AG09319 (cell line): Measurements from ENCODE around the gene ZMIZ1.

Source experiments
- DNase-seq: peaks from one replicate; pipeline ENCODE4 v3.0.0-alpha.2; 2010; ENCODE audit warnings: low read depth; ENCODE audit errors: extremely low read depth
- CTCF ChIP-seq: IDR thresholded peaks from 2 replicates; pipeline ENCODE4 v1.5.1; 2011; ENCODE audit warnings: low read depth, mild to moderate bottlenecking, inconsistent platforms, low read length, moderate library complexity

The ZMIZ1 gene

GRCh38 chr10:79304479-79305087 lies 235.8 kb downstream of the ZMIZ1 start:
- no peak for DNase-seq
- no peak for TF ChIP-seq CTCF

GRCh38 chr10:79305515-79305914 lies 236.7 kb downstream of the ZMIZ1 start:
- no peak for DNase-seq
- no peak for TF ChIP-seq CTCF

GRCh38 chr10:79305988-79306387 lies 237.2 kb downstream of the ZMIZ1 start:
- DNase-seq: no peak
- no peak for TF ChIP-seq CTCF

- TF ChIP-seq CTCF: no peak
- DNase-seq: no peak
These were observed 238.0 kb downstream of the ZMIZ1 start for GRCh38 chr10:79306644-79307220.

DNA sequence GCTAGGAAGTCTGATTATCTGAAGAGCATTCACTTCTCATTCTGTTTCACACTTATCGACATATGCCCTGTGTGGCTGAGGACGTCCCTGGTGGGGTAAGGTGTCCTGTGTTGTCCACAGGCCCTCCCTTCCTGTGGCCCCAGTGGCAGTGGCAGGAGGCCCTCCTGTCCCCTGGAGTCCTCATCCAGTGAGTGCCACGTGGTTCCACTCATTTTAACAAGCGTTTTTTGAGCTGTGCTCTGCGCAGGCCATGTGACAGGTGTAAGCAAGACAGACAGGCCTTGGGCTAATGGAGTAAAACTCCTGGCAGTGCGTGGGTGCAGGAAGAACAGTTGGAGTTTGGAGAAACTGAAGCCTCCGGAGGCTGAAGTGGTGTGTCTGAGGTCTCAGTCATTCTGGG lies 239.2 kb downstream of the ZMIZ1 start:
- no peak for TF ChIP-seq CTCF
- DNase-seq: no peak

- no peak for DNase-seq
- TF ChIP-seq CTCF: no peak
These were observed 240.4 kb downstream of the ZMIZ1 start for GRCh38 chr10:79308969-79309665.

DNA sequence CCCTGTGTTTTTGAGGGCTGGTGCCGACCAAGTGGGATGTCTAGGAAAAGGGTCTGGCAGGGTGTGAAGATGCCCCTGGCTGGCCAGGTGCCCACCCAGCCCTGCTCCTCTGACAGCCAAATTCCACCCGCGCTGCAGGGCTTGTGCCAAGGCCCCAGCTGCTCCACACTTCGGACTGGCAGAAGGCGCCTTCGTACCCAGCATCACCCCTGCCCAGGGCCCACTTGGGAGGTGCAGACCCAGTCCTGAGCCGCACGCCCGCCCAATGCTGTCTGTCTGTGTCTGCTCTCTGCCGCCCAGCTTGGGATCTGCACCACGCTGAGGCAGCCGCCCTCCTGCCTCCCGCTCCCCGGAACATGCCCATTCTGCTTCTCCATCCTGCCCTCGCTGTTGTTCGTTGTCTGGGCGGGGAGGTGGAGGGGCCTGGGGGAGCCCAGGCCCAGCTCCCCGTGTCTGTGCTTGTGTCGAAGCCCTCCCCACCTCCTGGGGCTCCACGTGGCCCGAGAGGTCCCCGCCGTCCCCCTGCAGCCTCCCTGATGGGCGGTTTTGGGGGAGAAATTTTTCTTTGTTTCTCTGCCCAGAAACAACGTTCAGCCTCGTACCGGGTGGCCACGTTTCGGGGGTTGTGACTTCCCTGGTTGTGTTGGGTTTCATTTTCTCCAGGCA lies 241.6 kb downstream of the ZMIZ1 start:
- DNase-seq: no peak
- no peak for TF ChIP-seq CTCF
